A549 (cell line): ENCODE data around the gene CFAP65.

Experiments
- EP300 ChIP-seq, 2 experiments: fragments of >200 bp; sonication (Bioruptor Twin); formaldehyde crosslinking; IDR thresholded peaks; 2 replicates in 1 of 2; 3 replicates in 1 of 2; pipeline ENCODE4 v1.6.1; 2016 to 2017
- JUN ChIP-seq, 2 experiments: fragments of >200 bp; sonication (Bioruptor Twin); formaldehyde crosslinking; IDR thresholded peaks; 2 replicates in 1 of 2; 3 replicates in 1 of 2; pipeline ENCODE4 v1.6.1; 2016 to 2017
- KDM1A ChIP-seq: fragments of 200-600 bp; sonication (generic); IDR thresholded peaks from 2 replicates; pipeline ENCODE4 v1.6.1; 2016; ENCODE audit warnings: low read depth, mild to moderate bottlenecking
- KDM5A ChIP-seq: fragments of 200-600 bp; sonication (generic); IDR thresholded peaks from 2 replicates; pipeline ENCODE4 v1.6.1; 2016; ENCODE audit warnings: antibody characterized with exemption, mild to moderate bottlenecking
- POLR2A ChIP-seq: IDR thresholded peaks from 2 replicates; pipeline ENCODE4 v1.6.1; 2012; ENCODE audit warnings: mild to moderate bottlenecking, low read length
- POLR2AphosphoS2 ChIP-seq: conservative IDR thresholded peaks from 2 replicates; pipeline ENCODE4 v1.6.1; 2012; ENCODE audit warnings: low read length, improper control_type of control experiment, inconsistent platforms
- RAD21 ChIP-seq, 2 experiments: fragments of >200 bp in 1 of 2; sonication (Bioruptor Twin) in 1 of 2; formaldehyde crosslinking in 1 of 2; IDR thresholded peaks in 1 of 2; conservative IDR thresholded peaks in 1 of 2; 2 replicates in 1 of 2; 3 replicates in 1 of 2; pipeline ENCODE4 v1.6.1; 2012 to 2018; ENCODE audit warnings: inconsistent platforms in 1 of 2
- RFX5 ChIP-seq: fragments of 450-650 bp; IDR thresholded peaks from 2 replicates; pipeline ENCODE4 v1.7.1; 2014; ENCODE audit warnings: antibody characterized with exemption, mild to moderate bottlenecking, moderate library complexity
- RNF2 ChIP-seq: fragments of 200-600 bp; sonication (generic); IDR thresholded peaks from 2 replicates; pipeline ENCODE4 v1.6.1; 2016; ENCODE audit warnings: low read depth, mild to moderate bottlenecking, antibody characterized with exemption, moderate library complexity, borderline replicate concordance
- TF ChIP-seq, protein P1 (sequence below): fragments of >200 bp; sonication (Bioruptor Twin); formaldehyde crosslinking; IDR thresholded peaks from 3 replicates; pipeline ENCODE4 v1.5.1; 2016
- TF ChIP-seq, protein P2 (sequence below): fragments of >200 bp; sonication (Bioruptor Twin); formaldehyde crosslinking; IDR thresholded peaks from 2 replicates; pipeline ENCODE4 v1.6.1; 2016
- TF ChIP-seq, protein P3 (sequence below): fragments of 450-650 bp; IDR thresholded peaks from 2 replicates; pipeline ENCODE4 v1.6.1; 2014; ENCODE audit warnings: antibody characterized with exemption
- TF ChIP-seq, protein P4 (sequence below): IDR thresholded peaks from 2 replicates; pipeline ENCODE4 v1.6.1; 2012

DNA sequence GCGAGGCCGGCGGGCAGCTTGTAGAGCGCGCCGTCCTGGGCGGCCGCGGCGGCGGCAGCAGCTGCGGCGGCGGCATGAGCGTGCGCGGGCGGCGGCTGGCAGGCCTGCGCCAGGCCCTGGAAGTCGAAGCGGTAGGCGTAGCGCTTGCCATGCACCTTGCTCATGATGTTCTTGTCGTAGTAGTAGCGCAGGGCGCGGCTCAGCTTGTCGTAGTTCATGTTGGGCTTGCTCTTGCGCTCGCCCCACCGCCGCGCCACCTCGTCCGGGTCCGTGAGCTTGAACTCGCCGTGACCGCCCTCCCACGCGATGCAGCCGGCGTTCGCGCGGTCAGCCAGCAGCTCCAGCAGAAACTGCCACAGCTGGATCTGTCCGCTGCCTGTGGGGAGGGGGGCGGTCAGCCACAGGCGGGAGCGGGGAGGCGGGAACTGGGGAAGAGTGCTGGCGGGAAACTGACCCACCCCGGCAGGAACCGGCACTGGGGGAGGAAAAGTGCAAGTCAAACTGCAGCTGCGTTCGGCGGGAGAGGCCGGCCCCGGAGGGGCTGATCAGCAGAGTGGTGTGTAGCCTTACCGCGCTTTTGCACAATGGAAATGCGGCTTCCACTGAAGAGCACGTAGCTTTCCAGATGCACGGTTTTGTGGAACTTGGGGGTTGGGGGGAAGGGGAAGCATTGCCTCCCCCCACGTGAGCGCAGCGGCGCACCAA is 59.3 kb downstream of the CFAP65 start:
- TF ChIP-seq POLR2A (no peak), RFX5 (no peak), EP300 (IDR thresholded peaks at IDR 0.05) (no peak), KDM5A (no peak), KDM1A (no peak), POLR2AphosphoS2 (no peak), RAD21 (conservative IDR thresholded peaks at IDR 0.05 in 1 of 2, IDR thresholded peaks at IDR 0.05 in 1 of 2) (no peak), JUN (IDR thresholded peaks at IDR 0.05) (no peak), RNF2 (no peak)
- TF ChIP-seq, protein P1, sequence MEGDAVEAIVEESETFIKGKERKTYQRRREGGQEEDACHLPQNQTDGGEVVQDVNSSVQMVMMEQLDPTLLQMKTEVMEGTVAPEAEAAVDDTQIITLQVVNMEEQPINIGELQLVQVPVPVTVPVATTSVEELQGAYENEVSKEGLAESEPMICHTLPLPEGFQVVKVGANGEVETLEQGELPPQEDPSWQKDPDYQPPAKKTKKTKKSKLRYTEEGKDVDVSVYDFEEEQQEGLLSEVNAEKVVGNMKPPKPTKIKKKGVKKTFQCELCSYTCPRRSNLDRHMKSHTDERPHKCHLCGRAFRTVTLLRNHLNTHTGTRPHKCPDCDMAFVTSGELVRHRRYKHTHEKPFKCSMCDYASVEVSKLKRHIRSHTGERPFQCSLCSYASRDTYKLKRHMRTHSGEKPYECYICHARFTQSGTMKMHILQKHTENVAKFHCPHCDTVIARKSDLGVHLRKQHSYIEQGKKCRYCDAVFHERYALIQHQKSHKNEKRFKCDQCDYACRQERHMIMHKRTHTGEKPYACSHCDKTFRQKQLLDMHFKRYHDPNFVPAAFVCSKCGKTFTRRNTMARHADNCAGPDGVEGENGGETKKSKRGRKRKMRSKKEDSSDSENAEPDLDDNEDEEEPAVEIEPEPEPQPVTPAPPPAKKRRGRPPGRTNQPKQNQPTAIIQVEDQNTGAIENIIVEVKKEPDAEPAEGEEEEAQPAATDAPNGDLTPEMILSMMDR = no peak
- TF ChIP-seq, protein P2, sequence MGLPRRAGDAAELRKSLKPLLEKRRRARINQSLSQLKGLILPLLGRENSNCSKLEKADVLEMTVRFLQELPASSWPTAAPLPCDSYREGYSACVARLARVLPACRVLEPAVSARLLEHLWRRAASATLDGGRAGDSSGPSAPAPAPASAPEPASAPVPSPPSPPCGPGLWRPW = no peak
- TF ChIP-seq, protein P3, sequence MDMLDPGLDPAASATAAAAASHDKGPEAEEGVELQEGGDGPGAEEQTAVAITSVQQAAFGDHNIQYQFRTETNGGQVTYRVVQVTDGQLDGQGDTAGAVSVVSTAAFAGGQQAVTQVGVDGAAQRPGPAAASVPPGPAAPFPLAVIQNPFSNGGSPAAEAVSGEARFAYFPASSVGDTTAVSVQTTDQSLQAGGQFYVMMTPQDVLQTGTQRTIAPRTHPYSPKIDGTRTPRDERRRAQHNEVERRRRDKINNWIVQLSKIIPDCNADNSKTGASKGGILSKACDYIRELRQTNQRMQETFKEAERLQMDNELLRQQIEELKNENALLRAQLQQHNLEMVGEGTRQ = no peak
- TF ChIP-seq, protein P4, sequence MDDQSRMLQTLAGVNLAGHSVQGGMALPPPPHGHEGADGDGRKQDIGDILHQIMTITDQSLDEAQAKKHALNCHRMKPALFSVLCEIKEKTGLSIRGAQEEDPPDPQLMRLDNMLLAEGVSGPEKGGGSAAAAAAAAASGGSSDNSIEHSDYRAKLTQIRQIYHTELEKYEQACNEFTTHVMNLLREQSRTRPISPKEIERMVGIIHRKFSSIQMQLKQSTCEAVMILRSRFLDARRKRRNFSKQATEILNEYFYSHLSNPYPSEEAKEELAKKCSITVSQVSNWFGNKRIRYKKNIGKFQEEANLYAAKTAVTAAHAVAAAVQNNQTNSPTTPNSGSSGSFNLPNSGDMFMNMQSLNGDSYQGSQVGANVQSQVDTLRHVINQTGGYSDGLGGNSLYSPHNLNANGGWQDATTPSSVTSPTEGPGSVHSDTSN = no peak
